ENCODE measurements around the gene VSTM2L. TPM values are rescaled to one million over a fixed set of nuclear protein-coding genes. Genes with fewer than 3 reads are reported as not detected.

VSTM2L gene
- polyA plus RNA-seq, 1 donor from 2014 or later: 22.1 TPM

GRCh38 chr20:37945091-37945547 is 42.2 kb downstream of the VSTM2L start:
- Histone ChIP-seq H3K9ac (ENCODE audit: low read length) (no peak overlapping the region), H3K9me3 (ENCODE audit: low read length) (no peaks in the 10 kb centered on the region), H3K4me3 (ENCODE audit: low read length) (no peak overlapping the region), H3K4me2 (ENCODE audit: low read length) (no peak overlapping the region), H3K27ac (ENCODE audit: low read length) (no peak overlapping the region), H3F3A (ENCODE audit: insufficient read depth, low read length, poor library complexity, severe bottlenecking) (no peaks in the 10 kb centered on the region), H3K9me2 (ENCODE audit: insufficient read depth, low read length) (no peaks in the 10 kb centered on the region), H2AFZ (ENCODE audit: low read depth, low read length) (no peak overlapping the region), H3K27me3 (ENCODE audit: insufficient read depth, low read depth, low read length) (no peaks in the 10 kb centered on the region), H4K20me1 (ENCODE audit: insufficient read depth) (no peaks in the 10 kb centered on the region), H3K36me3 (ENCODE audit: insufficient read depth, low read length) (no peaks in the 10 kb centered on the region), H3K79me2 (replicated peaks; ENCODE audit: insufficient read depth, low read length) (no peaks in the 10 kb centered on the region)
- no peak for TF ChIP-seq RAD21 (conservative IDR thresholded peaks at IDR 0.05)
- TF ChIP-seq TAF1 (IDR thresholded peaks at IDR 0.05; ENCODE audit: low read depth): no peak
- TF ChIP-seq, protein P1, sequence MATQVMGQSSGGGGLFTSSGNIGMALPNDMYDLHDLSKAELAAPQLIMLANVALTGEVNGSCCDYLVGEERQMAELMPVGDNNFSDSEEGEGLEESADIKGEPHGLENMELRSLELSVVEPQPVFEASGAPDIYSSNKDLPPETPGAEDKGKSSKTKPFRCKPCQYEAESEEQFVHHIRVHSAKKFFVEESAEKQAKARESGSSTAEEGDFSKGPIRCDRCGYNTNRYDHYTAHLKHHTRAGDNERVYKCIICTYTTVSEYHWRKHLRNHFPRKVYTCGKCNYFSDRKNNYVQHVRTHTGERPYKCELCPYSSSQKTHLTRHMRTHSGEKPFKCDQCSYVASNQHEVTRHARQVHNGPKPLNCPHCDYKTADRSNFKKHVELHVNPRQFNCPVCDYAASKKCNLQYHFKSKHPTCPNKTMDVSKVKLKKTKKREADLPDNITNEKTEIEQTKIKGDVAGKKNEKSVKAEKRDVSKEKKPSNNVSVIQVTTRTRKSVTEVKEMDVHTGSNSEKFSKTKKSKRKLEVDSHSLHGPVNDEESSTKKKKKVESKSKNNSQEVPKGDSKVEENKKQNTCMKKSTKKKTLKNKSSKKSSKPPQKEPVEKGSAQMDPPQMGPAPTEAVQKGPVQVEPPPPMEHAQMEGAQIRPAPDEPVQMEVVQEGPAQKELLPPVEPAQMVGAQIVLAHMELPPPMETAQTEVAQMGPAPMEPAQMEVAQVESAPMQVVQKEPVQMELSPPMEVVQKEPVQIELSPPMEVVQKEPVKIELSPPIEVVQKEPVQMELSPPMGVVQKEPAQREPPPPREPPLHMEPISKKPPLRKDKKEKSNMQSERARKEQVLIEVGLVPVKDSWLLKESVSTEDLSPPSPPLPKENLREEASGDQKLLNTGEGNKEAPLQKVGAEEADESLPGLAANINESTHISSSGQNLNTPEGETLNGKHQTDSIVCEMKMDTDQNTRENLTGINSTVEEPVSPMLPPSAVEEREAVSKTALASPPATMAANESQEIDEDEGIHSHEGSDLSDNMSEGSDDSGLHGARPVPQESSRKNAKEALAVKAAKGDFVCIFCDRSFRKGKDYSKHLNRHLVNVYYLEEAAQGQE (IDR thresholded peaks at IDR 0.05; ENCODE audit: borderline replicate concordance): no peak
- TF ChIP-seq EZH2 (IDR thresholded peaks at IDR 0.05; ENCODE audit: borderline replicate concordance, insufficient read depth, low read length, poor library complexity, severe bottlenecking): no peak
- TF ChIP-seq MXI1 (conservative IDR thresholded peaks at IDR 0.05; ENCODE audit: poor library complexity, severe bottlenecking): no peak
- no peak for TF ChIP-seq SMC3 (conservative IDR thresholded peaks at IDR 0.05; ENCODE audit: poor library complexity)
- TF ChIP-seq POLR2AphosphoS5 (IDR thresholded peaks at IDR 0.05): no peak
- TF ChIP-seq CTCF (IDR thresholded peaks at IDR 0.05; ENCODE audit: poor library complexity, severe bottlenecking): no peak
- no peak for TF ChIP-seq EP300 (conservative IDR thresholded peaks at IDR 0.05; ENCODE audit: poor library complexity, severe bottlenecking)

DNA sequence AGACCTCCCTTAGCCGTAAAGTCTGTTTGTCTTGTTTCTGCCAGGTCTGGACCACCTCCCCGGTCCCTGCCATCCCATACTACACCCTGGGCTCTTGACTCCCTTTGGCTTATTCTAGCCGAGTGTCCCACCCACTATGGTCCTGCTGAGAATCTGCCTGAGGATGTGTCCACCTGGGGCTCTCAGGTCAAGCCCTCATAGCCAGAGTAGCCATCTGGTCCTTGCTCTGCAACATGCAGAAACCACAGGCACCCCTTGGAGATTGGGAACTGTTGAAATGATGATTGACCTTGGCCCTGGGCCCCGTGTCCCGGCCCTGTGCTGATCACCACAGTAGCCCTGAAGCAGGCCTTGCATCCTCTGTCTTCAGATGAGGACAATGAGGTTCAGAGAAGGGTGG is 44.0 kb downstream of the VSTM2L start:
- Histone ChIP-seq H3K36me3 (ENCODE audit: insufficient read depth, low read length) (no peaks in the 10 kb centered on the region), H3K4me2 (ENCODE audit: low read length) (no peak overlapping the region), H3K27ac (ENCODE audit: low read length) (no peak overlapping the region), H3K4me3 (ENCODE audit: low read length) (no peak overlapping the region), H2AFZ (ENCODE audit: low read depth, low read length) (no peak overlapping the region), H3K79me2 (replicated peaks; ENCODE audit: insufficient read depth, low read length) (no peaks in the 10 kb centered on the region), H3K9me3 (ENCODE audit: low read length) (no peaks in the 10 kb centered on the region), H3F3A (ENCODE audit: insufficient read depth, low read length, poor library complexity, severe bottlenecking) (no peaks in the 10 kb centered on the region), H4K20me1 (ENCODE audit: insufficient read depth) (no peaks in the 10 kb centered on the region), H3K9me2 (ENCODE audit: insufficient read depth, low read length) (no peaks in the 10 kb centered on the region), H3K9ac (ENCODE audit: low read length) (no peak overlapping the region), H3K27me3 (ENCODE audit: insufficient read depth, low read depth, low read length) (no peaks in the 10 kb centered on the region)
- TF ChIP-seq EP300 (conservative IDR thresholded peaks at IDR 0.05; ENCODE audit: poor library complexity, severe bottlenecking) (no peak), CTCF (IDR thresholded peaks at IDR 0.05; ENCODE audit: poor library complexity, severe bottlenecking) (no peak), SMC3 (conservative IDR thresholded peaks at IDR 0.05; ENCODE audit: poor library complexity) (no peak), POLR2AphosphoS5 (IDR thresholded peaks at IDR 0.05) (no peak), RAD21 (conservative IDR thresholded peaks at IDR 0.05) (no peak), MXI1 (conservative IDR thresholded peaks at IDR 0.05; ENCODE audit: poor library complexity, severe bottlenecking) (no peak), TAF1 (IDR thresholded peaks at IDR 0.05; ENCODE audit: low read depth) (no peak)
